NCI-H510A treated with DMSO at 0.1 percent for 48 hours (cell line): ENCODE results near the gene ARL4D.
"Not testable (repeated sequence)": the region's sequence is repeated elsewhere in the genome, so short reads cannot be mapped to it uniquely, and the experiment has no call there.

Source experiments
- DNase-seq: peaks from one replicate; lab custom pipeline; 2025; lab: John Stamatoyannopoulos, UW

The ARL4D gene

DNA sequence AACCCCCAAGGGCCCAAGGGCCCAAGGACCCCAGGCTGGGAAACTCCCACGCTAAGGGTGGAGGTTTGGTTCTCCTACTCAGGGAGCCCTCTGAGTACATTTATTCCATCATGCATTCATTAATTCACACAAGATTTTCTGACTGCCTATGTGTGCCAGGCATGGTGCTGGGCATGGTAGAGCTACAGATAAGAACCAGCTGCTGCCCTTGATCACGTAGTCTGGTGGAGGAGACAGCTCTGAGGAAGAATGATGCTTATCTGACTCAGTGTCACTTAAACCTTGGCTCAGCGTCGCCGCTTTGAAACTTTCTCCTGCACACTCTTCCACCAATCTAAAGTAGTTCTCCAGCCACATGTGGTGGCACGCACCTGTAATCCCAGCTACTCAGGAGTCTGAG, 3.6 kb upstream of the ARL4D start:
- no peak for DNase-seq

DNA sequence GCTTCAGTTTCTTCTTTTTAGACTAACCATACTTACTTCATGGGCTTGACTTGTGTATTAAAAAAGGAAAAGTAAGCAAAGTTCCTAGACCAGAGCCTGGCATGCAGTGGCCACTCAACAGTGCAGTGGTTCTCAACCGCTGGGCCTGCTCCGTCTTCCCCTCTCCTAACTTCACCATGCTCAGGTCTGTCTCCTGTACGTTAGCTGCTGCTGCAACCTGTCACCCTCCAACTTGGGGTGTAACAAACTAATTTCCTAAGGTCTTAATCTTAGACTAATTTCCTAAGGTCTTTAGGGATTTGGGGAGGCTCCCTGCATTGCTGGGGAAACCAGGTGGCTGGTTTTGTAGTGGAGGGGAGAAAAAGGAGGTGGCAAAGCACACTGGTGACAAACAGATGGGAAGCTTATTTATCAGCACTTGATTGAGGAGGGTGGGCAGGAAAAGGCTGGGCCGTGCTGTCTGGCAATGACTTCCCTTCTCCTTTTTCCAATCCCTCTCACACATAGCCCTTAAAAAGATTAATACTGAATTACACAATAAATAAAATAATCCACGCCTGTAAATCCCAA, 2.2 kb upstream of the ARL4D start:
- DNase-seq, result no peak

DNA sequence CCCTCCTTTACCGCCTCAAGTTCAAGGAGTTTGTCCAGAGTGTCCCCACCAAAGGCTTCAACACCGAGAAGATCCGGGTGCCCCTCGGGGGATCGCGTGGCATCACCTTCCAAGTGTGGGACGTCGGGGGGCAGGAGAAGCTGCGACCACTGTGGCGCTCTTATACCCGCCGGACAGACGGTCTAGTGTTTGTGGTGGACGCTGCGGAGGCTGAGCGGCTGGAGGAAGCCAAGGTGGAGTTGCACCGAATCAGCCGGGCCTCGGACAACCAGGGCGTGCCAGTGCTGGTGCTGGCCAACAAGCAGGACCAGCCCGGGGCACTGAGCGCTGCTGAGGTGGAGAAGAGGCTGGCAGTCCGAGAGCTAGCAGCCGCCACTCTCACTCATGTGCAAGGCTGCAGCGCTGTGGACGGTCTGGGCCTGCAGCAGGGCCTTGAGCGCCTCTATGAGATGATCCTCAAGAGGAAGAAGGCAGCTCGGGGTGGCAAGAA, 1.1 kb downstream of the ARL4D start:
- DNase-seq, result no peak

DNA sequence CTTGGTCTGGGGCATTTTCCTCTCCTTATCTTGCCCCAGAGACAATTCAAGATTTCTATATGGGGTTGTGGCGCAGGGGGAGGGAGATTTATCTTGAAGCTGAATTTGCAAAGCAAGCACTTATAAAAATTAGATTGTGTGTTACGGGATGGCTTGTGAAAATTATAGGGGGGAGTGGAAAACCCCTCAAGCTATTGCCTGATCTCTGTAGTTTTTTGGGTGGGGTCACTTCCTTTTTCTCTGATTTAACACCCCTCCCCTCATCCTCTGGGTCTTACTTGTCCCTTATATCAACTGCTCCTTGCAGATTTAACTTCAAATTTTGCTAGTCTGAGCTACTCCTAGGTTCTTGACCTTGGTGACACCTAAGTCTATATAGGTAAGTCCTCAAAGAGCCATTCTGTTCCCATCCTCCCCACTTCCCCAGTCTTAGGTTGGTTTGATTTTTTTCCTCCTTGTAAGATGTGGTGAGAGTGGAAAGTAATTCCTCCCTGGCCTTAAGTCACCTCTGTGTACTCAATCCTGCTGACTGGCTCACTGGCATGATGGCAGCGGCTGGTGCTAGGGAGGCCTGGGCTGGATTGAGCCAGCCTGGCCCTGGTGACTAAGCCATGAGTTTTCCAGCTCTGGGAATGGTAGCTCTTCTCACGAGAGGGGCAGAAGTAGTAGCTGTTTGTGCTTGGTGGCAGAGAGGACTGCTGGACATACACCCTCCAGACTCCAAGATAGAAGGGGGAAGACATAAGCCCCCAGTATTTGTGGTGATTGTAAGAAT, 2.3 kb downstream of the ARL4D start:
- no peak for DNase-seq

- DNase-seq, result no peak
Measured at GRCh38 chr17:43402078-43402477, 3.3 kb downstream of the ARL4D start.

DNA sequence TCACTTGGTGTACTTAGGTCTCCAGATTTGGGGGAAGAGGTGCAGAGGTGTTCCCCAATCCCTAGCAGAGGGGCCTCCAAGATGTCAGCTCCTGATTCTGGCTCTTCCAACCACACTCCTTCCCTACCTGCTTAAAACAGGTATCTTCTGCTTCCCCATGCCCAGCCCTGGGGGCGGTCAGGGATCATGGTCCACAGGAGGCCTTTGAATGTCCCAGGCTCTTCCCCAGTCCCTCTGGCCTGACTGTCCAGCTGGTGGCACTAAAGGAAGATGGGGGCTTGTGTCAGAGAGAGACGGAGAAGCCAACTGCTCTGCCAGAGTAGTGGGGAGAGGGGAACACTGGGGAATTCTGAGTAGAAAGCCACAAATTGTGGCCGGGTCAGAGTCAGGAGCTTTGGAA, 3.8 kb downstream of the ARL4D start:
- DNase-seq, result no peak

- no peak for DNase-seq
Measured at GRCh38 chr17:43403846-43404245, 5.1 kb downstream of the ARL4D start.

- DNase-seq, result no peak
Measured at GRCh38 chr17:43405861-43406260, 7.1 kb downstream of the ARL4D start.

GRCh38 chr17:43406676-43407645, 8.2 kb downstream of the ARL4D start:
- no peak for DNase-seq

GRCh38 chr17:43409131-43409530, 10.3 kb downstream of the ARL4D start:
- no peak for DNase-seq

GRCh38 chr17:43410557-43411368, 12.0 kb downstream of the ARL4D start:
- DNase-seq, result no peak

DNA sequence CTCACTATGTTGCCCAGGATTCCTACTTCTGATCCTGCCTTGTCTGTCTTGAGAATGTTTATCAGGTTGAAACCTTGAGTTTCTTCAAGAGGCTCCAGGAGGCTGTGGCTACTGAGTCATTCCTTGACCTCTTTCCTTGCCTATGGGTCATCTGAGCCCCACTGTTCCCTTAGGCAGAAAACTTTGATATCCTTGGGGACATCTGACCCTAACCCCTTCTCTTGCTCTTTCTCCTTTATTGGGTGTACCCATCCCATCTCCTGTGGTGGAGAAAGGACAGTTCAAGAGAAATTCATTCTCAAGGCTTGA, 12.5 kb downstream of the ARL4D start:
- no peak for DNase-seq

- no peak for DNase-seq
Measured at GRCh38 chr17:43411749-43412148, 13.0 kb downstream of the ARL4D start.

- DNase-seq, result no peak
Measured at GRCh38 chr17:43412166-43412565, 13.4 kb downstream of the ARL4D start.

DNA sequence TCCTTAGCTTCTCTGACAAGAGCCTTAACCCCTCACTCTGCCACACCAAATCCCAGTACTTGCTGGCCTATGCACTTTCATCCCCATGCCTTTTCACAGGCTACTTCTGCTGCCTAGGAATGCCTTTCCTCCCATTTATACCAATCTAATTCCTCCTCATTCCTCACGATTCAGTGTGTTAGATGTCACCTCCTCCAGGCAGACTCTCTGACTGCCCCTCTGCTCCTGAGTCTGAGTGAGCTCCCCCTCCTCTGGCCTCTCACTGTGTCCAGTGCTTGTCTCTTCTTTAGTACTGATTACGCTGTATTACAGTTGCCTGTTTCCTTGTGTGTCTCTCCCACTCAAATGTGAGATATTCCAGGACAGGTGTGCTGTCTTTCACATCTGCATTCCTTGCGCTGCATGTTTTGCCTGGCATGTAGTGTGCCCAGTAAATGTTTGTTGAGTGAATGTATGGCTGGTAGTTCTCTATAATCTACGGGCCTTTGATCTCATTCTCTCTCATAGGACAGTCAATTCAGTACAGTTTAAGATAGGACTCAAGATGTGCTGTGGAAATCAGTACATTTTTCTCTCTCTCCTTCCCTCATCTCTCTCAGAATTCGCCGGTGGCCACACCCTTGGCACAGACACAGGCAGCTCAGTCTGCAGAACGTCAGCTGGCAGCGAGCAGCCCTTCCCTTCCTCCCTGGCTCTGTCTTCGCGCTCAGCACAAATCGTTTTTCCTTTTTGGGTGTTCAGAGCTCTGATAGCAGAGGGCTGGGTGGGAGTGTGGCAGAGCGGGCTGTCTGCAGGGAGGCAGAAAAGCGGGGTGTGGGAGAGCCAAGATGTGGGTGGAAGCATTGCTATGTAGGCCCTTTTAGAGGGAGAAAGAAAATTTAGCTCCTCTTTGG, 18.5 kb downstream of the ARL4D start:
- DNase-seq, result no peak

DNA sequence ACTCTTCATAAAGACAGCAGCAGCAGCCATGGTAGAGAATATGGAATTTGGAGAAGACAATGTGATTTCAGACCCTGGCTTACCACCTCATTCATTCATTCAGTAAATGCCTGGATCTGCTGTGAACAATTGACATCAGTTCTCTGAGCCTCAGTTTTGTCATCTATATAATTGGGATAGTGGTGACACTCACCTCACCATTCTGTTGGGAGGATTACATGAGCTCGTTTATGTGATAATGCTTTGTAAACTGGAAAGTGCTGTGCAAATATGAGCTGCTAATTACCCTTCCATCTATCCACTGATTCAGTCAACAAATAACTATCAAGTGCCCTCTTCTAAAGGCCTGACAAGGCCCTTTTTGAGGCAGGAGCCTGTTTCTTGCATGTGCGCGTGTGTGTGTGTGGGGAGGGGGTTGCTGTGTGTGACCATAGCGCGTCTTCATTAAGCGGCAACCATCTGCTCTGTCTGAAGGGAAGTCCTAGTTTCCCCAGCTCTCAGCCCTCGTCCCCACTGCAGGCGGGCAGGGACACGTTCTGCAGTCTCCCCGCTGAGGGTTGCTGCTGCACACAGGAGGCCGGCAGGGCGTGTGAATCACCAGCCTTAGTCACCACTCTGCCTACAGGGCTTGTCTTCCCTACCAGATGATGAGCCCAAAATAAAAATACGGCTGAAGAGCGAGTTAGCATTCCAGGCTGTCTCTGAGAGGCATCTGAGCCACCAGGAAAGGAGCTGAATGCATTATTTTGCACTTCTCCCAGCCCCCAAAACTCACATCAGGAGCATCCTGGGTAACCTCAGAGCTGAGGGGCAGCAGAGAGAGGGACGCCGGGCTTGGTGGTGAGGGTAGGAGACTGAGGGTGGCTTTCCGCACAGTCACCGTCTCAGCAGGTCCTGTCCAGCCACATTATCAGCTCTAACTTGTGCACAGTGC, 19.9 kb downstream of the ARL4D start:
- no peak for DNase-seq

DNA sequence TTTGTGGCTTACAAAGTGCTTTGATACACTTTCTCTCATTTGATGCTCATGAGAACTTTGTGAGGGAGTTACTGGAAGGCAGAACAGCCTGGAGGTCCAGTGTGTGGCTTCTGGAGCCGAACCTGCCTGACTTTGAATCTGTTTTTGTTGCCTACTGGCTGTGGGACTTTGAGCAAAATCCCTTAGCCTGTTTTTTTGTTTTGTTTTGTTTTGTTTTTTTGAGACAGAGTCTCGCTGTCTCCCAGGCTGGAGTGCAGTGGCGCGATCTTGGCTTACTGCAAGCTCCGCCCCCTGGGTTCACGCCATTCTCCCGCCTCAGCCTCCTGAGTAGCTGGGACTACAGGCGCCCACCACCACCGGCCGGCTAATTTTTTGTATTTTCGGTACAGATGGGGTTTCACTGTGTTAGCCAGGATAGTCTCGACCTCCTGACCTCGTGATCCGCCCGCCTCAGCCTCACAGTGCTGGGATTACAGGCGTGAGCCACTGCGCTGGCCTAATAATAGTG, 20.6 kb downstream of the ARL4D start:
- not testable (repeated sequence) for DNase-seq

DNA sequence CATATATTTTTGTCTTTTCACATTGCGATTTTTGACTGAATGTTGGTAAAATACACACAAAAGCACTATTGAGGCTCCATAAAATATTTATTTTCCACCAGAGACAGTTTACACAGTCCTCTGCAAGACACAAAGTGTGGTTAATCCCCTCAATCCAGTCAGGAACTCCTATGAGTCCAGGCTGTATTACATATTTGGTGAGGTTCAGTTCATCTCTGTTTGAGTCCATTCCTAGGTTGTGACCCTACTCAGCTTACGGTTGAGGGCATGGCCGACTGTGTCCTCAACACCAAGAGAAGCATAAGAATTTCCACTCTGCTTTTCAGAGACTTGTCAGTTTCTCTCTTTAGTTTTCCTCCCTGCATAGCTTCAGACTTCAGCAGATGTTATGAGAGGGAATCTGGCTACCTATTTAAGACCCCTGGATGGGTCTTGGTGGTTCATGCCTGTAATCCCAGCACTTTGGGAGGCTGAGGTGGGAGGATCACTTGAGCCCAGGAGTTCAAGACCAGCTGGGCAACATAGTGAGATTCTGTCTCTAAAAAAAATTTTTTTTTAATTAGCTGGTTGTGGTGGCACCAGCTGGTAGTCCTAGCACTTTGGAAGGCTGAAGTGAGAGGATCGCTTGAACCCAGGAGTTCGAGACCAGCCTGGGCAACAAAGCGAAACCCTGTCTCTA, 25.1 kb downstream of the ARL4D start:
- DNase-seq, result no peak
